Right renal pelvis (tissue), 4 donors: ENCODE results near the gene KRT75. TPM values are rescaled to one million over a fixed set of nuclear protein-coding genes. Genes with fewer than 3 reads are reported as not detected.
"Not testable (repeated sequence)": the region's sequence is repeated elsewhere in the genome, so short reads cannot be mapped to it uniquely, and the experiment has no call there.

ENCODE experiments used
- DNase-seq, 4 donors: peaks; one replicate each; pipeline ENCODE4 v3.0.0-alpha.2; 2013; ENCODE audit warnings: low read depth in 4 of 4, low spot score in 3 of 4, missing footprints in 1 of 4
- polyA plus RNA-seq, 4 donors: library from polyadenylated mRNA; unstranded; fragments of 120-200 nt; gene quantifications; one replicate each; pipeline ENCODE4 v1.2.1, GENCODE V29; 2013; ENCODE audit not compliant: insufficient read length in 4 of 4

The KRT75 gene
- polyA plus RNA-seq, 4 donors: not detected

DNA sequence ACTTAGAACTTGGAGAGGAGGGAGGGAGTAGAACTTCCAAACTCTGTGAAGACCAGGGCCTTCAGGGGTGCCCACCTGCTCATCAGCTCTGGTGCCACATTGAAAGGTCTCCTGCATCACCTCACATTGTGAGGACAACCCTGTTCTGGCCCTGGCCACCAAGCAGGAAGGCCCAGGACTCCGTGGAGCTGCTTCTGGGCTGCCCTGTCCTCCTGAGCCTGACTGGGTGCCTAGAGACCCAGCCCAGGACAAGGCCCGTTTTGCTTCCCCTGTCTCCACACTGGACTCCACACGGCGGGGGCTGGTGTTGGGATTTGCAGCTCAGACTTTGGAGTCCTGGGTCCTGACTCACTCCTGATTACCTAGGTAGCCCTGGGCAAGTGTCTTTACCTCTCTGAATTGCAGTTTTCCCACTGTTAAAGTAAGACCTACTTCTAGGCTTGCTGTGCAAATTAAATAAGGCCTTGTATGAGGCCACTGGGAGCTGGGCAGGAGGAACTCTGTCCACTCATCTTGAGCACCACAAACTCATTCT lies 15.5 kb downstream of the KRT75 start:
- no peak for DNase-seq

GRCh38 chr12:52417740-52418139 lies 16.4 kb downstream of the KRT75 start:
- DNase-seq: no peak

GRCh38 chr12:52416795-52417194 lies 17.4 kb downstream of the KRT75 start:
- no peak for DNase-seq

DNA sequence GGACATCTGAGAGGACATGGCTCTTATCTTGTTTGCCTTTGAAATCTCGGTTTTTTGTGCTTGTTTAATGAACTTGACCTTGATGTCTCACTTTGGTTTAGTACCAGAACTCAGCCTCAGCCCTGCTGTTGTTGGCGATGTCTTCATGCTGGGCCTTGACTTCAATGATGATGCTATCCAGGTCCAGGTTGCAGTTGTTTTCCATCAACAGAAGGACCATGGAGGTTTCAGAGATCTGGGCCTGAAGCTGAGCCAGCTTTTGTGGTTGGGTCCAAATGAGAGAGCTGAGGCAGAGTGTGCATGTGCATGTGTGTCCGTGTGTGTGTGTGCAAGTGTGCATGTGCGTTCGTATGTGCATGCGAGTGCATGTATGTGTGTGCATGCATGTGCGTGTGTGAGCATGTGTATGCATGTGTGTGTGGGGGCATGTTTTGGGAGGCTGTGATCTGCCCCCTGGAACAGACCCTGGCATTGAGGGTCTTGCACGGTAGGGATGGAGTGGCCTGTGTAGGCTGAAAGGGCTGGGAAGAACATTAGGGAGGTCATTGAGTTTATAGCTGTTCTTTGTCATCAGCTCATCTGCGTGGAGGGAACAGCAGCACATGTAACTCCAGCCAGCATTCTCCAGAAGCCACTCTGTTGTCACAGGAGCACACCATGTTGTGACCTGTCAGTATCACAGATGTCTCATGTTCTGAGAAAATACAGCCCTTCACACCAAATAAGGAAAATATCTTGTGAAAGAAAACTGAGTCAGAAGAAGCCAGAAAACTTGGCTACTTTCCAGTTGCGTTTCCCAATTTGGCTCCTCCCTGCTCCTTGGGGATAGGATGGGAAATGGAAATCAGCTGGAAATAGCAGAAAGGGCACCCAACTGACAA lies 18.1 kb downstream of the KRT75 start:
- peak; percentile 18 to 55 (median 40) for DNase-seq

DNA sequence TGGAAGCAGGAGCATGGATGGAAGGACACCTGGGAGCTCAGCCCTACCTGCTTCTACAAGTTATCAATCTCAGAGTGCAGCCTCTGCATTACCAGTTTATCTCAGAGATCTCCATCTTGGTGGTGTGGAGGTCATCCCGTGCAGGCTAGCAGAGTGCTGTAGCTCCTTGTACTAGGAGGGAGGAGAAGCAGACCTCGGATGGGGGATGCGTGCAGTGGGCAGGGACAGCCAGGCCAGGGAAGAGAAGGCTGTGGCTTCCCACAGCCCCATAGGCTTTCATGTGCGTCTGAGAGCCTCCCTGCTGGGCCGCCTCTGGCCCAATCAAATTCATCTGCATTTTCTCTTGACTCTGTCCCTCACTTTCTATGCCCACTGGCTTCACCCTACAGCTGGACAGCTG lies 19.2 kb downstream of the KRT75 start:
- no peak for DNase-seq

DNA sequence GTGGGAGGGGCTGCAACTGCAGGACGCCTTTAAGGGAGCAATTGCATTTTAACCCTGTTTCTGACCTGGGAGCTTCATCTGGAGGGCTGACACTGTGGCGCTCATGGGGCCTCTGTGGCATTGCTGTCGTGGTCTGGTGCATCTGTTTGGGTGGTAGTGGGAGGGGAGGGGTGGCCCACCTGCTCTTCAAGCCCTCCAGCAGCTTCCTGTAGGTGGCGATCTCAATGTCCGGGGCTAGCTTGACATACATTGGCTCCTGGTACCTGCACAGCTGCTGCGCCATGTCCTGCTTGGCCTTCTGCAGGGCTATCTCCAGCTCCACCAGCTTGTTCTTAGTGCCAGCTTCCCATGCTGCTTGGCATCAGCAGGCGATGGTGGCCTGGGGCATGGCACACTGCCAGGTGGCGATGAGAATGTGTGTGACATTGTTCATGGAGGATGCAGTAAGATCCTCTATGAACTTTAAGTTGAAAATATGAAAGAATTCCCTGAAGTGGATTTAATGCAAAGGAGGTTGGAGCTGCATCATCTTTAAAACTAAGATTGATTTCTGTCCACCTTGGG lies 20.3 kb downstream of the KRT75 start:
- DNase-seq: no peak

DNA sequence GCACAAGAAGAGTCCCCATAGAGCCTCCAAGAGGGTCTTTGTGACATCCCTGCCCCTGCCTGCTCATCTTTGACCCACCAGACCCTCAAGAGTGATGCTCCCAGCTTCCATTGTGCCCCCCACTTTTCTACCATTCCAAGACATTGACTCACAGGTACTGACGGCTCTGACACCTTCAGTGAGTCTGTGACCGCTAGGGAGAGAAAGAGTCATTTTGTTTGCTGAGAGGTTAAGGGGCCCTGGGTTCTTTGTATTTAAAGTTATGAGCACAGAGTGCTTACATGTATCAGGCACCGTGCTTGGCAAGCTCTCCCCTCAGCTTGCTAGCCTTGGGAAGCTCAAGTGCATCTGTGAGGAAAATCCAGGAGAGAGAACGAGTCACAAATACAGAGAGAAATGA lies 21.0 kb downstream of the KRT75 start:
- no peak for DNase-seq

DNA sequence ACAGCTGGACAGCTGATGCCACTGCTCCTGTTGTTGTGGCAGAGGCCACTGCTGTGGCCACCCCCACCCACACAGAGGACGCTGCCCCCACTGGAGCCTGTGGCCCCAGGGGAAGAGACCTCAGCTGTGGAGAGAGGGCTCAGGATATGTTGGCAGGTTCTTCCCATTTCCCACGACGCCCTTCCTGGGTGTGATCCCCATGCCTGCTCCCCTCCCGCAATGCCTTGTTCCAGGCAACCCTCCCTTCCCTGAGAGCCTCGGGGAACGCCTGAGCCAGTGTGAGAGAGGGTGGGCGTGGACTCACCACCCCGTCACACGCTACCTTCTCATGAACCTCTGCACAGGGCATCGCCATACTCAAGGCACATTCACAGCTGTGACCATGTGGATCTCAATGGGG lies 22.4 kb downstream of the KRT75 start:
- DNase-seq: no peak

GRCh38 chr12:52410589-52411248 lies 23.5 kb downstream of the KRT75 start:
- not testable (repeated sequence) for DNase-seq

DNA sequence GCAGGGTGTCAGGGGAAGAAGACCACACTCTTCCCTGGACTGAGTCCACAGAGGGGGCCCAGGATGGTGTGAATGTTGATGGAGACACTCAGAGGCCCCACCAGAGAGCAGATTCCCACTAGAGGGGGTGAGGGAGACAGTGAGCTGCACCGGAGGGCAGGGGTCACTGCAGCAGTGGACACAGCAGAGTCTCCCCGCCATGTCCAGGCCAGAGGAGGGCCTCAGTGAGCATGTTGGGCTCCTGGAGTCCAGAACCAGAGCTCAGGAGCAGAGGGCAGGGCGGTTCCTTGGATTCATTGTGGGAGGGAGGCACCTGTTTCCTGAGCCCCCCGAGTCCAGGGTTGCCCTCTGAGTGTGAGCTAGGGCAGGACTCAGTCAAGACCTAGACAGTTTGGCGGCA lies 26.3 kb downstream of the KRT75 start:
- DNase-seq: no peak

- no peak for DNase-seq
These were observed 28.2 kb downstream of the KRT75 start, which contains the start of gene KRT82 for GRCh38 chr12:52405922-52406385. Gene KRT82 (minus strand): TSS chr12:52406335. CDS start chr12:52406277, 58 bp downstream.

DNA sequence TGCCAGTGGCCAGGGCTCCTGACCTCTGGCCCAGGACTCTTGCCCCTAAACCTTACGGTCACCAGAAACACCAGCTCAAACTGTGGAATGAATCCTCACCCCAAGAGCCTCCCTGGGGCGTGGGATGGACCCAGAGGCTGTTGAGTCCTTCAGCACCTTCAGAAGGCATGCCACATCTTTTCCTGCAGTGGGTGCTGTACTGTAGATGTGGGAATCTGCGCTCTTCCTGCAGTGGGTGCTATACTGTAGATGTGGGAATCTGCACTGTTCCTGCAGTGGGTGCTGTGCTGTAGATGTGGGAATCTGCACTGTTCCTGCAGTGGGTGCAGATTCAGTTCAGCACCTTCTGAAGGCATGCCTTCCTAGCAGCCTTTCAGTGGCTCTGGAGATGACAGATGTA lies 29.2 kb downstream of the KRT75 start:
- DNase-seq: no peak

DNA sequence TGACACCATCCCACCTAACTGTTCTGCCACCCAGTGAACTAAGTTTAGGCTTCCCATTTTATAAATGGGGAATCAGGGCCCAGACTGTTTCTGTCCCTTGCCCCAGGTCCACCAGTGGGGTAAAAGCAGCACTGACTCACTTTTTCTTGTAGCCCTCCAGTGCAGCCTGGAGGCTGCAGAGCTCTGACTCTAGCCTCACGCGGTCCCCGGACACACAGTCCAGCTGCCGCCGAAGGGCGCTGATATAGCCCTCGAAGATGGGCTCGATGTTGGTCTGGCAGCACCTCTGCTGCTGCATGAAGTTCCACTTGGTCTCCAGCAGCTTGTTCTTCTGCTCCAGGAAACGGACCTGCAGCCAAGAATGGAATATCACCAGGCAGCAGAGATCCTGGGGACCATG lies 30.6 kb downstream of the KRT75 start:
- DNase-seq: no peak

- no peak for DNase-seq
These were observed 31.2 kb downstream of the KRT75 start for GRCh38 chr12:52402873-52403540.

DNA sequence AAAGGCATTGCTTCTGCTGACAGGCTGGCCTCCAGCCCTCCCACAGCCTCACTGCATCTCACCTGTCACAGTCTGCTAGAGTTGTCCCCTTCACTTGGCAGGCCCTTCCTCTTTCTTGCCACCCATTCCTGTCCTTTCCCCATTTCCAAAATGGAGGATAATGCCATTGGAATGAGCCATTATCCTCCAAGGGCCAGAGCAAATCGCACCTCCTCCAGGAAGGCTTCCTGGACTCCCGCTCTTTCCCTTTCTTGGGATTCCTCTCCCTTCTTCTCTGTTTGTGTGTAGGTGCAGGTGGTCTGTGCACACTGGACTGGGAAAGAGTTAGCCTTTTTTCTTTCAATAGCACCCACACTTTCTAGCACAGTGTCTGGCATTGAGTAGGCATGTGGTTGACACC lies 31.8 kb downstream of the KRT75 start:
- no peak for DNase-seq

- DNase-seq: no peak
These were observed 32.2 kb downstream of the KRT75 start for GRCh38 chr12:52401926-52402325.

GRCh38 chr12:52401526-52401925 lies 32.6 kb downstream of the KRT75 start:
- no peak for DNase-seq

DNA sequence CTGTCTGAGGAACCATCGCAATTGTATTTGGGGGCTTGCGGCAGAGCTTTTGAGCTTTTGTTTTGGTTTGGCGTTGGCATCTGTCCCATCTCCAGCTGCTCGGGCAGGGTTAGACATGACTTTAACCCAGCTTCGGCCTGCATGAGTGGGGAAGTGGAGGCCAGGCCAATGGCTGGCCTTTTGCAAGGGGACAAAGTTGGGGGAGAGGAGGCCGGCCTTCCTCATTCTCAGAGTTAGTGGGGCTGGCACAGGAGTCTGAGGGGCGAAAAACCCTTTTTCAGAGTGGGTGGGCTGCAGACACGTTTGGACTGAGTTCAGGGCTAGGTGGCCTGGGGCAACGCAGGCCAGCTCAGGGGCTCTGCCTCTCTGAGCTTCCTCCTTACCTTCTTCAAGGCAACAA lies 33.3 kb downstream of the KRT75 start:
- DNase-seq: no peak

- DNase-seq: no peak
These were observed 34.4 kb downstream of the KRT75 start for GRCh38 chr12:52399756-52400155.

DNA sequence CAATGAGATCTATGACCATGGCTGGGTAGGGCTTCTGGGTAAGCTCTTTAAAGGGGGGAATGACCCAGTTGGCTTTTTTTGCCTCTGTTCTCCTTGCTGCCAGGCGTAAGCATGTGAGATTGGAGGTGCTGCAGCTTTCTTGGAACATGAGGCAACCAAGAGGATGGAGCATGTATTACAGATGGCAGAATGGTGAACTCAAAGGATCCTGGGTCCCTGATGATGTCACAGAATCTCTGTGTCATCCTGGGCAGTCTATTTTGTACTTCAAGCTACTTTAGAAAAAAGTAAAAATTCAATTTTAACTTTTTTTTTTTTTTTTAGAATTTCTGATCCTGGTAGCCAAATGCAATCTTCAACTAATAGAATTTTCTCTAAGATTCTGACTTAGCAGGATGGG lies 36.0 kb downstream of the KRT75 start:
- no peak for DNase-seq

GRCh38 chr12:52396656-52397055 lies 37.5 kb downstream of the KRT75 start:
- DNase-seq: no peak
